GM18907 (cell line): ENCODE data around the gene CRIP2.

Source experiments
- ATAC-seq: cut with Tn5 transposase; IDR thresholded peaks from one replicate; pipeline ENCODE4 v1.9.1; 2021; ENCODE audit warnings: mild to moderate bottlenecking, moderate library complexity; ENCODE audit not compliant: unreplicated experiment

Gene CRIP2

GRCh38 chr14:105496831-105497591 is 22.4 kb downstream of the CRIP2 start:
- ATAC-seq, result no peak

GRCh38 chr14:105497671-105498429 is 23.2 kb downstream of the CRIP2 start:
- no peak for ATAC-seq

GRCh38 chr14:105498430-105499255 is 24.0 kb downstream of the CRIP2 start:
- no peak for ATAC-seq

GRCh38 chr14:105499256-105500035 is 24.8 kb downstream of the CRIP2 start:
- no peak for ATAC-seq

GRCh38 chr14:105500036-105500725 is 25.6 kb downstream of the CRIP2 start:
- no peak for ATAC-seq

GRCh38 chr14:105500726-105501101 is 26.1 kb downstream of the CRIP2 start:
- no peak for ATAC-seq

- ATAC-seq, result no peak
These were observed 27.1 kb downstream of the CRIP2 start for GRCh38 chr14:105501504-105502291.

GRCh38 chr14:105502446-105503295 is 28.1 kb downstream of the CRIP2 start:
- ATAC-seq, result no peak

- ATAC-seq, result no peak
These were observed 28.6 kb downstream of the CRIP2 start for GRCh38 chr14:105503296-105503640.

- no peak for ATAC-seq
These were observed 29.5 kb downstream of the CRIP2 start for GRCh38 chr14:105503935-105504692.

GRCh38 chr14:105505101-105505500 is 30.5 kb downstream of the CRIP2 start:
- ATAC-seq, result no peak

GRCh38 chr14:105507247-105507646 is 32.6 kb downstream of the CRIP2 start:
- ATAC-seq, result no peak

- no peak for ATAC-seq
These were observed 33.4 kb downstream of the CRIP2 start for GRCh38 chr14:105508069-105508468.

GRCh38 chr14:105508601-105509000 is 34.0 kb downstream of the CRIP2 start:
- no peak for ATAC-seq

GRCh38 chr14:105517096-105517495 is 42.5 kb downstream of the CRIP2 start:
- ATAC-seq, result no peak

GRCh38 chr14:105519946-105520698 is 45.5 kb downstream of the CRIP2 start:
- no peak for ATAC-seq

GRCh38 chr14:105525326-105525725 is 50.7 kb downstream of the CRIP2 start:
- no peak for ATAC-seq
